OCI-LY3 (cell line): ENCODE results near the gene NRXN2.

Experiments used
- CTCF ChIP-seq: fragments of 200-600, 300-600 bp; sonication (generic); IDR thresholded peaks from 2 replicates; pipeline ENCODE4 v1.5.1; 2014; ENCODE audit warnings: antibody characterized with exemption, low read length, low read depth
- EZH2phosphoT487 ChIP-seq: fragments of 200-600 bp; shearing (Covaris generic); IDR thresholded peaks from 2 replicates; pipeline ENCODE4 v1.6.1; 2018; ENCODE audit warnings: antibody characterized with exemption, mixed run types, low read depth

- TF ChIP-seq CTCF, result no peak
- no peak for TF ChIP-seq EZH2phosphoT487
Measured at GRCh38 chr11:64772303-64773018, 49.5 kb upstream of the NRXN2 start.
